ENCODE results near the gene GMDS. TPM values are rescaled to one million over a fixed set of nuclear protein-coding genes. Genes with fewer than 3 reads are reported as not detected.

Gene GMDS
- total RNA-seq, 1 experiment from 2014 or later: 27.6 TPM

DNA sequence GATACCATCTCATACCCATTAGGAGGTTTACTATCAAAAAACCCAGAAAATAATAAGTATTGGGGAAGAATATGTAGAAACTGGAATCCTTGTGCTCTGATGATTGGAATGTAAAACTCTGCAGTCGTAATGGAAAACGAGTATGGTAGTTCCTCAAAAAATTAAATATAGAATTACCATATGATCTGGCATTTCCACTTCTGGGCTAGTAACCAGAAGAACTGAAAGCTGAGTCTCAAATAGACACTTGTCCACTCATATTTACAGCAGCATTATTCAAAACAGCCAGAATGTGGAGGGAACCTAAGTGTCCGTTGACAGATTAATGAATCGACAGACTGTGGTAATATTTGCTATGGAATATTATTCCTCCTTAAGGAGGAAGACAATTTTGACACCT, 591.4 kb downstream of the GMDS start:
- Histone ChIP-seq H2BK120ac (ENCODE audit: low read depth, low read length, poor library complexity, severe bottlenecking) (no peak overlapping the region), H2AK5ac (ENCODE audit: insufficient read length, low read length) (no peak overlapping the region), H2AFZ (ENCODE audit: low read length) (no peak overlapping the region), H4K5ac (ENCODE audit: insufficient read length, low read depth, low read length) (no peak overlapping the region), H3K4ac (ENCODE audit: low read depth, low read length) (no peak overlapping the region), H3K18ac (ENCODE audit: insufficient read length, low read depth, low read length) (no peak overlapping the region), H3K4me1 (ENCODE audit: insufficient read depth, low read length) (no peaks in the 10 kb centered on the region; the same call in 1 of the 2 replicates), H2BK12ac (ENCODE audit: insufficient read length, low read depth, low read length) (no peak overlapping the region), H3K23me2 (ENCODE audit: insufficient read length, low read depth, low read length, poor library complexity, severe bottlenecking) (no peaks in the 10 kb centered on the region), H3K4me2 (ENCODE audit: insufficient read depth, insufficient read length, low read length) (no peak overlapping the region), H4K8ac (replicated peaks; ENCODE audit: insufficient read length, low read depth, low read length) (no peak overlapping the region), H2BK15ac (ENCODE audit: low read depth, low read length) (no peak overlapping the region), H4K20me1 (ENCODE audit: control insufficient read depth, insufficient read depth, insufficient read length) (no peaks in the 10 kb centered on the region), H3K9ac (ENCODE audit: extremely low read depth, insufficient read length, low read length) (no peak overlapping the region), H3K56ac (ENCODE audit: insufficient read length, low read depth, low read length) (no peak overlapping the region), H3K23ac (ENCODE audit: insufficient read length, low read depth, low read length) (no peak overlapping the region), H3K79me2 (ENCODE audit: insufficient read depth, low read length) (no peaks in the 10 kb centered on the region; the same call in 1 of the 2 replicates), H3T11ph (ENCODE audit: low read length) (no peak overlapping the region), H2BK5ac (ENCODE audit: insufficient read length, low read length) (no peak overlapping the region), H3K27ac (ENCODE audit: insufficient read length, low read depth, low read length) (no peak overlapping the region), H4K91ac (ENCODE audit: insufficient read length, low read depth, low read length) (no peak overlapping the region), H3K79me1 (ENCODE audit: insufficient read depth, low read depth, low read length, poor library complexity, severe bottlenecking) (no peaks in the 10 kb centered on the region), H3K27me3 (ENCODE audit: insufficient read depth, low read length) (0 out of 2 replicates have a peak, but pooled peaks cover 1% of the 10 kb centered on the region), H3K14ac (ENCODE audit: insufficient read depth, low read length) (no peak overlapping the region), H3K9me3 (ENCODE audit: control insufficient read depth, low read depth, low read length) (no peaks in the 10 kb centered on the region), H2BK20ac (ENCODE audit: low read depth, low read length, poor library complexity, severe bottlenecking) (no peak overlapping the region)
- no peak overlapping the region for H3K27ac Mint-ChIP-seq
- TF ChIP-seq CTCF (conservative IDR thresholded peaks at IDR 0.05): no peak
- H3K4me1 Mint-ChIP-seq: no peaks in the 10 kb centered on the region
- H3K36me3 Mint-ChIP-seq (ENCODE audit: insufficient read depth in 1 of 3, low read depth in 3 of 3): no peaks in the 10 kb centered on the region; a peak in 1 of 7 replicates
- H3K9me3 Mint-ChIP-seq: no peaks in the 10 kb centered on the region; a peak in 1 of 5 replicates
- no peak for DNase-seq
- H3K4me3 Mint-ChIP-seq: no peak overlapping the region
- H3K27me3 Mint-ChIP-seq (ENCODE audit: low read depth): no peaks in the 10 kb centered on the region
- WGBS (ENCODE audit: extremely low coverage, insufficient read length, low lambda C conversion rate): no CpG with 5 or more reads among the region's 4 CpGs
